Esophagus squamous epithelium (tissue), 5 donors: ENCODE results near the gene STAMBP. TPM values are rescaled to one million over a fixed set of nuclear protein-coding genes. Genes with fewer than 3 reads are reported as not detected.
A peak's percentile ranks its signal among the peaks of the same experiment; 100 is the strongest.

Experiments used
- DNase-seq: peaks from one replicate; lab custom pipeline; 2025; lab: John Stamatoyannopoulos, UW
- H3K27ac ChIP-seq, 4 donors: fragments of 200-600 bp; sonication (generic); one replicate each; pipeline ENCODE4 v1.5.1; 2016 to 2019; ENCODE audit warnings: mild to moderate bottlenecking in 1 of 4
- H3K27me3 ChIP-seq, 4 donors: fragments of 200-600 bp; sonication (generic); 1 replicate in 3 of 4; 2 replicates in 1 of 4; pipeline versions ENCODE4 v1.5.1 to v1.6.0; 2017 to 2021; ENCODE audit warnings: antibody characterized with exemption in 1 of 4
- H3K36me3 ChIP-seq, 3 donors: fragments of 200-600 bp; sonication (generic); one replicate each; pipeline ENCODE4 v1.5.1; 2016 to 2019
- H3K4me1 ChIP-seq, 3 donors: fragments of 200-600 bp; sonication (generic); one replicate each; pipeline ENCODE4 v1.5.1; 2017 to 2019
- H3K4me3 ChIP-seq, 4 donors: fragments of 200-600 bp; sonication (generic); 1 replicate in 3 of 4; 2 replicates in 1 of 4; pipeline ENCODE4 v1.5.1; 2016 to 2019; ENCODE audit warnings: mild to moderate bottlenecking in 2 of 4, moderate library complexity in 1 of 4
- H3K9me3 ChIP-seq, 3 donors: fragments of 200-600 bp; sonication (generic); one replicate each; pipeline ENCODE4 v1.5.1; 2016 to 2019
- CTCF ChIP-seq, 6 experiments: fragments of 450-650 bp in 4 of 6; fragments of 200-600 bp in 2 of 6; sonication (generic) in 2 of 6; IDR thresholded peaks; one replicate each; pipeline ENCODE4 v1.5.1; 2016 to 2019; ENCODE audit warnings: antibody characterized with exemption in 6 of 6, mild to moderate bottlenecking in 4 of 6, moderate library complexity in 4 of 6
- POLR2A ChIP-seq, 4 donors: fragments of 450-650 bp; IDR thresholded peaks; one replicate each; pipeline ENCODE4 v1.6.1; 2017; ENCODE audit warnings: antibody characterized with exemption in 4 of 4, mild to moderate bottlenecking in 4 of 4, moderate library complexity in 3 of 4
- WGBS, 2 donors: methylation state at CpG; one replicate each; pipeline ENCODE4 v1.1.5; 2018; 5-methylcytosine and 5-hydroxymethylcytosine counted together
- intact Hi-C: fragments of 100-400 bp; cut with DNase I; formaldehyde crosslinking; loops from one replicate; pipeline ENCODE4 v1.15.0; 2022
- total RNA-seq, 4 donors: library from RNA; depleted of rRNA; stranded (reverse); fragments of >200 nt; gene quantifications; one replicate each; pipeline ENCODE4 v1.1.0, GENCODE V29; 2016
- donor health status: DM: yes; HTN: yes; CAD: no.

Gene STAMBP
- total RNA-seq, 4 donors from 2014 or later = 23.5 to 36.8 (median 32.5) TPM

DNA sequence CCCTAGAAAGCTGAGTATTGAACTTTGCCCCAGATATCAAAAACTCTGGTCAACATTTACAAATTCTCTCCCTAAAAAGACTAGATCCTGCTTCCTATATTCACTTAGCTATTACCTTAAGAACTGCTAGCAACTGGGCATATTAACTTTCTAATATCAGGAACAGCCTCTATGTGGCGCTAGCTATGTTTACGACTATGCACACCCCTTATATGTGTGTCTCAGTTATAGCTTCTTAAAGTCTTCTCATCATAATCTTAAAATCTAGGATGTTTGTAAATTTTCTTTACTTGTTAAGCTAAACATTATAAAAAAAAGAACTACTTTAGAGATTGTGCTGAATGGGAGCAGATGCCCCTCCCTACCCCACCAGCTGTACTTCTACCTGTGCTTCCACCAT, 1.7 kb upstream of the STAMBP start:
- intact Hi-C loops = loop anchor here (10.0 kb wide), 2 partner anchors 168 to 318 kb away; partner anchors contain the start of gene BOLA3
- DNase-seq = no peak
- Histone ChIP-seq H3K9me3 (no peaks in the 10 kb centered on the region), H3K4me1 (peaks cover 23 to 41% (median 29%) of the 10 kb centered on the region in 3 donors), H3K36me3 (peaks cover 0 to under 1% (median 0%) of the 10 kb centered on the region in 3 donors), H3K27me3 (no peaks in the 10 kb centered on the region), H3K4me3 (no peak overlapping the region), H3K27ac (no peak overlapping the region)
- WGBS, 2 donors = 26 to 28% methylated on average over 2 of the region's 2 CpGs
- TF ChIP-seq CTCF (IDR thresholded peaks at IDR 0.05) (peak in 5 of 6 experiments; percentile 20 to 55 (median 30)), POLR2A (IDR thresholded peaks at IDR 0.05) (no peak)

GRCh38 chr2:73827660-73828388, 937 bp upstream of the STAMBP start:
- Histone ChIP-seq H3K9me3 (no peaks in the 10 kb centered on the region), H3K4me1 (peaks cover 27 to 49% (median 29%) of the 10 kb centered on the region in 3 donors), H3K36me3 (peaks cover 0 to 9% (median 5%) of the 10 kb centered on the region in 3 donors), H3K4me3 (peak overlapping the region in 3 of 4 donors; percentile 63 to 97 (median 91)), H3K27ac (peak overlapping the region in 2 of 4 donors; percentile 93 to 99), H3K27me3 (no peaks in the 10 kb centered on the region)
- DNase-seq = no peak
- TF ChIP-seq CTCF (IDR thresholded peaks at IDR 0.05) (no peak), POLR2A (IDR thresholded peaks at IDR 0.05) (no peak)
- WGBS, 2 donors = 75 to 82% methylated on average over 9 of the region's 9 CpGs
- intact Hi-C loops = loop anchor here (10.0 kb wide), 2 partner anchors 167 to 317 kb away; partner anchors contain the start of gene BOLA3

- Histone ChIP-seq H3K36me3 (peaks cover 2 to 15% (median 5%) of the 10 kb centered on the region in 3 donors), H3K4me1 (peaks cover 28 to 54% (median 29%) of the 10 kb centered on the region in 3 donors), H3K27ac (peak overlapping the region; percentile 93 to 99 (median 98)), H3K9me3 (no peaks in the 10 kb centered on the region), H3K27me3 (no peaks in the 10 kb centered on the region), H3K4me3 (peak overlapping the region; percentile 63 to 97 (median 80))
- WGBS, 2 donors = 60 to 64% methylated on average over 4 of the region's 4 CpGs
- intact Hi-C loops = loop anchor here (10.0 kb wide), 2 partner anchors 166 to 316 kb away; partner anchors contain the start of gene BOLA3
- no peak for TF ChIP-seq POLR2A (IDR thresholded peaks at IDR 0.05)
- no peak for TF ChIP-seq CTCF (IDR thresholded peaks at IDR 0.05)
- no peak for DNase-seq
These were observed 358 bp upstream of the STAMBP start for GRCh38 chr2:73828389-73828817.

- Histone ChIP-seq H3K27ac (peak overlapping the region; percentile 66 to 99 (median 87)), H3K4me1 (peaks cover 25 to 48% (median 29%) of the 10 kb centered on the region in 3 donors), H3K36me3 (peaks cover 5 to 38% (median 9%) of the 10 kb centered on the region in 3 donors), H3K27me3 (no peaks in the 10 kb centered on the region), H3K4me3 (peak overlapping the region in 3 of 4 donors; percentile 7 to 24 (median 15)), H3K9me3 (no peaks in the 10 kb centered on the region)
- TF ChIP-seq CTCF (IDR thresholded peaks at IDR 0.05) (no peak), POLR2A (IDR thresholded peaks at IDR 0.05) (no peak)
- no peak for DNase-seq
- intact Hi-C loops = no loop called here
- 29 to 35% methylated on average over 11 of the region's 11 CpGs for WGBS, 2 donors
These were observed 2.2 kb downstream of the STAMBP start for GRCh38 chr2:73830871-73831401.

- Histone ChIP-seq H3K4me3 (no peak overlapping the region), H3K27ac (peak overlapping the region in 2 of 4 donors; percentile 93 to 99), H3K4me1 (peaks cover 22 to 53% (median 25%) of the 10 kb centered on the region in 3 donors), H3K27me3 (no peaks in the 10 kb centered on the region), H3K9me3 (no peaks in the 10 kb centered on the region), H3K36me3 (peaks cover 5 to 51% (median 9%) of the 10 kb centered on the region in 3 donors)
- TF ChIP-seq POLR2A (IDR thresholded peaks at IDR 0.05) (no peak), CTCF (IDR thresholded peaks at IDR 0.05) (no peak)
- intact Hi-C loops = no loop called here
- no peak for DNase-seq
These were observed 4.2 kb downstream of the STAMBP start for GRCh38 chr2:73832930-73833329.
